HG03571 (cell line): ENCODE data around the gene CHTF8.

Experiments
- ATAC-seq: cut with Tn5 transposase; IDR thresholded peaks from one replicate; pipeline ENCODE4 v1.9.1; 2021; ENCODE audit not compliant: unreplicated experiment

Gene CHTF8

DNA sequence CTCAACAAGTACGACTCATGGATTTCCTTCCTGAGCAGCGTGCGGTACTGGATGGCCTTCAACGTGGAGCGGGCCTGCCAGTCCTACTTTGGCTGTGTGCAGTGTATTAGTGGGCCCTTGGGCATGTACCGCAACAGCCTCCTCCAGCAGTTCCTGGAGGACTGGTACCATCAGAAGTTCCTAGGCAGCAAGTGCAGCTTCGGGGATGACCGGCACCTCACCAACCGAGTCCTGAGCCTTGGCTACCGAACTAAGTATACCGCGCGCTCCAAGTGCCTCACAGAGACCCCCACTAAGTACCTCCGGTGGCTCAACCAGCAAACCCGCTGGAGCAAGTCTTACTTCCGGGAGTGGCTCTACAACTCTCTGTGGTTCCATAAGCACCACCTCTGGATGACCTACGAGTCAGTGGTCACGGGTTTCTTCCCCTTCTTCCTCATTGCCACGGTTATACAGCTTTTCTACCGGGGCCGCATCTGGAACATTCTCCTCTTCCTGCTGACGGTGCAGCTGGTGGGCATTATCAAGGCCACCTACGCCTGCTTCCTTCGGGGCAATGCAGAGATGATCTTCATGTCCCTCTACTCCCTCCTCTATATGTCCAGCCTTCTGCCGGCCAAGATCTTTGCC lies 17.9 kb downstream of the CHTF8 start:
- no peak for ATAC-seq

DNA sequence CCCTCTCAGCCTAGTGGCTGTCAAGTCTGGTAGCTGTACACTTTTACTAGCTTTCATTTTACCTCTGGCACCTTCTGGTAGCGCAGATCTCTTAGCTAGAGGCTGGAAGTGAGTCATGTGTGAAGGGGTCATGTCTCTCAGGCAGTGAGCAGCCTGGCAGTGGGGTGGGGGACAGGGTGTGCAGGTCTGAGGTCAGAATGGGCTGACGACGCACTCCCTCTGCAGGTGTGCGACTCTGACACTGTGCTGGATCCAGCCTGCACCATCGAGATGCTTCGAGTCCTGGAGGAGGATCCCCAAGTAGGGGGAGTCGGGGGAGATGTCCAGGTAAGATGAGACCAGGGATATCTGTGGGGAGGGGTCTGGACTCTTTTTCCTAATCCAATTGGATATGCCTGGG lies 19.2 kb downstream of the CHTF8 start:
- no peak for ATAC-seq

DNA sequence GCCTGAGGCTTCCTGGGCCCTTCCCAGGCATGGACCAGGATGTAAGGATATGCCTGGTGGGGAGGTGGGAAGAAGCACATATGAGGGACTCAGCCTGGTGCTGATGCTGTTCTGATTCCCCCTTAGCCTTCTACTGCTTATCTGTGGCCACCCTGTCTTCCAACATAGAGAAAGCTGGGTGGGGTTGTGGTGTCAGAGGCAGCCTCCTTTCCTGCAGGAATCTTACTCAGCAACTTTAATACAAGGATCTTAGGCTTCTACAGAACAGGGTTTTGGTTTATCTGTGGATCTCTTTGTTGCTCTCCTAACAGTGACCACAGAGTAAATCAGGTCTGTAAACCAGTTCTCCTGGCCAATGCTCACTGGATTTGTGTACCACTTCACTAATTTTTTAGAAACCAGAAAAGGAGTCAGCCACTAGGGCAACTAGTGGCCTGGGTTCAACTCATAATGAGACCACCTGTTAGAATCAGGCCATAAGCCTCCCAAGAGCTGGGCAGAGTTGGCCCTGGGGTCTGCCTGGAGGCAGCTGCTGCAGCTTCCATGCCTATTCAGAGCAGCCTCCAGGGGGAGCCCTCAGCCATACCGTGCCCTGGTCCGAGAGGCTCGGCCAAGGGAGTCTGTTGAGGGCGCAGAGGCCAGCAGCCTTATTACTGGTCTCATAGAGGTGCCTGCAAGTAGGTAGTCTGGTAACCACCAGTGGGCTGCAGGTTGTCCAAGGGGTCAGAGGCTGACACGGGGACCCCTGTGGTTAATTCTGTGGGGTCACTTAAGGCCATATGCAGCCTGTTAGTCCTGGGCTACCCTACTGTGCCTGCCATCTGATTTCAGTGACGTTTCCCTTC lies 19.9 kb downstream of the CHTF8 start:
- ATAC-seq = no peak

DNA sequence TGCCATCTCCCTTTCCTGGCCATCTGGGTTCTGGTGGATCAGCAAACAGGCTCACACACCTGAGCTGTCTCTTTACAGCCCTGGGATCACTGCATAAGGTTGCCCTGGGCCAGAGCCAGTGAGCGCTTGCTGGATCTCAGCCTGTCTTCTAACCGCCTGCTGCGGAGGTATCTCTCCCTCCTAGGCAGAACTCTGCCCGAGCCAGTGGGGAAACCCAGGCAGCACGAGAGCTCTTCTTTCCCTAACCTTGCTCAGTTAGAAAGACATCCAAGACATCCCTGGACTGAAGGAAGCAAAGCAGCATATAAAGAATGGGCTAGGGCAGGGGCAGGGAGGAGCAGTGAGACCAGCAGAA lies 20.5 kb downstream of the CHTF8 start:
- no peak for ATAC-seq

DNA sequence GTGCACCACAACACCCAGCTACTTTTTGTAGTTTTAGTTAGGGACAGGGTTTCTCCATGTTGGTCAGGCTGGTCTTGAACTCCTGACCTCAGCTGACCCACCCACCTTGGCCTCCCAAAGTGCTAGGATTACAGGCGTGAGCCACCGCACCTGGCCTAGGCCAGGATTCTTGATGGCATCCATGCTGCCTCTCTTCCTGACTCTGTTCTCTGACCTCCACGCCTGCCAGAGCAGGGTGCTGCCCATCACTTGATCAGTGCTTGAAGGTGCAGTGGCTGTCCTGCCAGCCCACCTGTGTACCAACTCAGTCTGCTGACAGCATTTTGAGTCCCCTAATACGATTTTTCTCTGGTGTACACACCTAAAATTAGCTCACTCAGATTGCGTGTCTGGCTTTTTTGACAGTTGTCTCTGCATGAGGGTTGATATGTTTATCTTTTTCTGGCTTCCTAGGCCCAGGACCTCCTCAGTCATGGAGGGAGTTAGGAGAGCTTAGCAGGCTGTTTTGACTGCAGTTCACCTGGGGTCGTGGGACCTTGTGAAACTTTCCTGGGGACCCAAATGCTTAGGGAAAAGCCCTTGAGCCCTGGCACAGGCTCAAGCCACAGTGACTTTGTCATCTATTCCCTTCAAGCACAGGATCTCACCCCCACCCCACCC lies 21.0 kb downstream of the CHTF8 start:
- ATAC-seq = no peak

DNA sequence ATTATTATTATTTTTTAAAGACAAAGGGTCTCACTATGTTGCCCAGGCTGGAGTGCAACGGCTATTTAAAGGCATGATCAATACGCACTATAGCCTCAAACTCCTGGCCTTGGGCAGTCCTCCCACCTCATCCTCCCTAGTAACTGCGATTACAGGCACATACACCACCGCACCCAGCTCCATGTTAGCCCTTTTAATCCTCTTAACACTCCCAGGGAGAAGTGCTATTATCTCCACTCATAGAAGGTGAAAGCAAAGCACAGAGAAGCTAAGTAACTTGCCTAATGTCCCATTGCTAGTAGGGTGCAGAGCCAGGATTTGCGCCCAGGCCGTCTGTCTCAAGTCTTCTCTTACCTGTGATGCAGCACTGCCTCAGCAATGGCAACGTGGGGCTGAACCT lies 22.0 kb downstream of the CHTF8 start:
- no peak for ATAC-seq

DNA sequence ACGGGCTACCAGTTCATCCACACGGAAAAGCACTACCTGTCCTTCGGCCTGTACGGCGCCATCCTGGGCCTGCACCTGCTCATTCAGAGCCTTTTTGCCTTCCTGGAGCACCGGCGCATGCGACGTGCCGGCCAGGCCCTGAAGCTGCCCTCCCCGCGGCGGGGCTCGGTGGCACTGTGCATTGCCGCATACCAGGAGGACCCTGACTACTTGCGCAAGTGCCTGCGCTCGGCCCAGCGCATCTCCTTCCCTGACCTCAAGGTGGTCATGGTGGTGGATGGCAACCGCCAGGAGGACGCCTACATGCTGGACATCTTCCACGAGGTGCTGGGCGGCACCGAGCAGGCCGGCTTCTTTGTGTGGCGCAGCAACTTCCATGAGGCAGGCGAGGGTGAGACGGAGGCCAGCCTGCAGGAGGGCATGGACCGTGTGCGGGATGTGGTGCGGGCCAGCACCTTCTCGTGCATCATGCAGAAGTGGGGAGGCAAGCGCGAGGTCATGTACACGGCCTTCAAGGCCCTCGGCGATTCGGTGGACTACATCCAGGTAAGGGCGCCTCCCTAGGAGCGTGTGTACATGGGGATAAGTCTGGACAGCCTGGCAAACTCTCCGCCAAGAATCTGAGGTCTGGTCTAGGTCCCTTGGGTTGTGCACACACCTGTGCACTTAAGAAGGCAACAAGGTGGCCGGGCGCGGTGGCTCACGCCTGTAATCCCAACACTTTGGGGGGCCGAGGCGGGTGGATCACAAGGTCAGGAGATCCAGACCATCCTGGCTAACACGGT lies 22.7 kb downstream of the CHTF8 start:
- ATAC-seq = no peak

DNA sequence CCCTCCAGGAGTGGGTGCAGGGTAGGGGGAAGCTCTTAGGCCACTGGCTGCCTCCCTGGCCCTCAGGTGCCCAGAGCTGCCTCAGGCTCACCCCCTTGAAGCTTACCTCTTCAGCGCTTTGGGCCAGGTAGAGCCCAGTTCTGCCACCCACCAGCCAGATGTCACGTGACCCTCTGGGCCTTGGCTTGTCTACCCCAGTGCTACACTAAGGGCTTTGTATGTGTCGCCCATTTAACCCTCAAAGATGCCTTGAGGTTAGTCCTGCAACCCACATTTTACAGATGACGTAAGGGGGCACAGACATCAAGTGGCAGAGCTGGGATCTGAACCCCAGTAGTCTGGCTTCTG lies 23.5 kb downstream of the CHTF8 start:
- ATAC-seq = no peak

DNA sequence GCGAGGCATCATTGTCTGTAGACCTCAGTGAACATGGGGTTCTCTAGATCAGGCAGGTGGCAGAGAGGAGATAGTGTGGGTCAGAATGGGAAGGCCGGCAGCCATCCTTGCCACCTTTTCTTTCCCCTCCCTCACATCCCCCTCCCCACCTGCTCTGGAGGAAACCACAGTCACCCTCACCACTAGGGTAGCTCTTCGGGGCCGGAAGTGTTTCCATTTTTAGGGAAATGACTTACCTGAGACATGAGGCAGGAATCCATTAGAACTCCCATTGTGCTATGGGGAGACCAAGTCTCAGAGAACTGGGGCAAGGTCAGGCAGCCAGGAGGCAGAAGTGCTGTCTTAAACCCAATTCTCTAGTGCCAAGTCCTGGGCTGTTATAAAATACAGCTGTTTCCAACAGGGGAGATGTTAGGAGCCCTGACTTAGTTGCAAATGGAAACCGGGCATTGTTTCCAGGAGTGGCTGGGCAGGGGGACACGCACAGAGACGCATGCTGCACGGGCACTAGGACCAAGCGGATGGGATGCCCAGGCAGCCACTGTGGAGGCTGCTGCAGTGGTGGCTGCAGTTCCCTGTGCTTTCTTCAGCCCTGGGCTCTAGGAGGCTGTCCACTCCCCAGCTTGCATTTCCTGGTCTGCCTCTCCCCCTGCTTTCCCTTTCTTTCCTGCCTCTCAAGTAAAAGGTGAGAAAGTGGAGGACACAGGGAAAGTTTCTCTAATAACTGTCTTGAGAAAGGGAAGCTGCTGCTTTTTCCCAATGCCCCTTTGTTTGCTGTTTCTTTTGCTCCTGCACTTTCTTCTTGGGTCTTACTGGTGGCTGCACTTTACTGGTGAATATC lies 24.1 kb downstream of the CHTF8 start:
- no peak for ATAC-seq

DNA sequence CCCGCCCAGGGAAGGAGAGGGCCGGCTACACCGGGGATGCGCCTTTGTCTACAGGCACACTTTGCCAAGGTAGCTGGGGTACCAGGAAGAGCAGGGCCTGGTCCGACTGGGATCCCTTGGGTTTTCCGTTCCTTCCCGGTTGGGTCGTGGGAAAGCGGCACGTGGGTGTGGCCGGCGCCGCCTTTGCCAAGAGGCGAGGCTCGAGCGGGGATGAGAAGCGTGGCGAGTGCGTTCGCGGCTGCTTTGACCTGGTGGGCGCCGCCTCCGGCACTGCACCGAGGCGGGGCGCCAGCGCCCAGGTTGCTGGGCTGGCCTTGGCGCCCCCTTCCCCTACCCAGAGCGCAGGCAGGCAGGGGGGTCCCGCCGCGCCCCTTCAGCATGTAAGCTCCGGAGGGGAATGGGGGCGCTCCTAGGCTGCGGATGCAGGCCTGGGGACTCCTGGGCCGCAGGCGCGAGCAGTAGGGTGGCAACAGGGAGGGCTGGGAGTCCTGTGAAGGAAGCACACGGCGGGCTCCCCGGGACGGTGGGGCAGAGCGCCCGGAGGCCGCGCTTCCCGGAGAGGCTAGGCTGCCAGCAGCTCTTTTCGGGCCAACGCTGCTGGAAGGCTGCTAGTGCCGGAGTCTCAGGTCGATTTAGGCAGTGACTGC lies 24.9 kb downstream of the CHTF8 start:
- ATAC-seq = no peak

DNA sequence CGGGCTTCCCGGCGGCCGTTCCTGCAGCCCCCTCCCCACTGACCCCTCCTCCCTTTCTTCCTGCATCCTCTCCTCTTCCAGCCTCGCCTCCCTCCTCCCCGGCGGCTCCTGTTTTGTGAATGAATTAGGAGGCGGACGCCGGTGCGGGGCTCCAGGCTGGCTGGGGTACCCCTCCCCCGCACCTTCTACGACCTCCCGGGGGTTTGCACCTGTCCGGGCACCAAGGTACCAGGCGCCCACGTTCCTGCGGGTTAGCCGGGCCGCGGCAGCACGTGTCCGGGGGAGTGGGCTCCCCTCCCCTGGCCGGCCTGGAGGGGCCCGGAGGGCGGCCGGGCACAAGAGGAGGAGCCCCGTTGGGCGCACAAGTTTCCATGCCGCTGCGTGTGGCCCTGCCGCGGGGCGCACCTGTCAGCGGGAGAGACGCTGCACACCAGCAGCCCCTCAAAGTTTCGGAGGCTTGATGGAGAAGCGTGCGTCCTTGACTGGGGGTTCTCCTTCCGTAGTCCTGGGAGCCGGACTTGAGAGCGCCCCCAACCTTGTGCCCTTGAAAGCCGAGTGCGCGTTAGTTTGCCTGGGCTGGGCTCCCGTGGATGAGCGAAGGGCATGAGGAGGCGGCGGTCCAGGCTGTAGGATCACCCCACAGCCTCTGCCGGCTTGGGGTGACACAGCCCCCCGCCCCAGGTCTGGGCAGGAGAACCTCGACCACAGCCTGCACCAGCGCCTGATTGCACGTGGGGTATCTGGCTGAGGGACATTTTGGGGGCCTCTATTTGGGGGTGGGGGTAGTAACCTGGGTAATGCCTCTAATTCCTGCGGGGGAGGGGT lies 25.7 kb downstream of the CHTF8 start:
- ATAC-seq = no peak

DNA sequence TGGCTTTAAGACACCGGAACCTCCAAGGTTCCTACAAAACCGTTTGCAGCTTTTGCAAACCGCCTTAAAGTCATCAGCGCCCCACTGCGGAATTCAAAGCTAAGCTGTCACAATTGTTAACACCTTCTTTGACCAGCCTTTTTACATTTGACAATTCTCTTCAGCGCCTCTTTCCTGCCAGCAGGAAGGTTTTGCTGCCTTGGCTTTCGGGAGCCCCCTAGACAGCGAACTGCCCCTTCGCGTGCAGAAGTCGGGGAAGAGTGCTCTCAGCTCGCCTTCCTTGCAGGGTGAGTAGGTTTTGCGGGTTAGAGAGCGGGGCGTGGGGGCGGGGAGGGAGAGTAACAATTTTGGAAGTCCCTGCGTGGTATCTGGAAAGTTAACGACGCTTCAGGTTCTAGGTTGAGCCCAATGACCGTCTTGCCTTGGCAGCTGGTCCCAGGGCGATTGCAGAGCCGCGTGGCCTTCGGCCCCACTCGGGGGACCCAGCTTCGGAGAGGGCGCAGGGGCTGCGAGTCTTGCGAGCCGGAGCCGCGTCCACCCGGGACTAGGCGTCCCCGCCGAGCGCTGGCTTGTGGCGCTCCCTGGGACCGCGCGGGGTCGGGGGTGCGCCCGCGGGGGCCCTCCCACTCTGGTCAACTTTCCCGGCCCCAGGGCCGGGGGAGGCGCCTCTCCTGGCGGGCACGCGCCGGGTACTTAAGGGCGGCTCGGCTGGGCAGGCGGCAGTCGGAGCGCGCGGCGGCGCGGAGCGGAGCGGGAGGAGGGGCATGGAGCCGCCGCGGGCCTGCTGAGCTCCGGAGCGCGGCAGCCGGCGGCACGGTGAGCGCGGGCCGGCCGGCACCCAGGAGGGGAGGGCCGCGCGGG lies 26.7 kb downstream of the CHTF8 start, which contains the start of gene HAS3:
Gene HAS3, plus strand, starts transcription at position 153 of the 861 bp plus-strand sequence. CDS start 3,743 bp downstream, outside the sequence.
- ATAC-seq = no peak

DNA sequence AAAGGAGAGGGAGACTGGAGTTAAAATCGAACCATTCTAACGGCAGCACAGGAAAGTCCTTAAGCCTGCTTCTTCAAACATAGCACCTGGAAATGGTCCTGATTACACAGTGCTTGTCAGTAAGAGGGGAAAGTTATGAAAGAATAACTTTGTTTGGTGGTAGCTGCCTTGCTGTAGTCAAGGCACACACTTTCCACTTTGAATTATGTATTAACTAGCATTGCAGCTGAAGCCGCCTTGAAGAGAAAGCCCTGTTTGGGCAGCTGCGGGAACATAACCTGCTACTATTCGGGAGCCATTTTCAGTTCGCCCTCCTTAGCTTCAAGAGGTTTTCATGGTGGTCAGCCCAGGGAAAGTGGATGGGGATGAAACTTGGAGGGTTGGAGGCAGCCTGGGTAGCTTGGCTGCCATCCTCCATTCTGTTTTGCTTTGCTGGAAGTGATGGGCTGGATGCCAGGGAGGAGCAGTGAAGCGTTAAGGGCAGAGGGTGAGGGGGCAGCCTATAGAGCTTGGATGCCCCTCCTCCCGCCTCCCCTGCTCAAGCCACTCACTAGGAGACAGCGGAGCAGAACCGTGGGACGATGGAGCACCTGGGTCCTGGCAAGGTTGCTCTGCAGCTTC lies 32.2 kb downstream of the CHTF8 start:
- ATAC-seq = no peak

DNA sequence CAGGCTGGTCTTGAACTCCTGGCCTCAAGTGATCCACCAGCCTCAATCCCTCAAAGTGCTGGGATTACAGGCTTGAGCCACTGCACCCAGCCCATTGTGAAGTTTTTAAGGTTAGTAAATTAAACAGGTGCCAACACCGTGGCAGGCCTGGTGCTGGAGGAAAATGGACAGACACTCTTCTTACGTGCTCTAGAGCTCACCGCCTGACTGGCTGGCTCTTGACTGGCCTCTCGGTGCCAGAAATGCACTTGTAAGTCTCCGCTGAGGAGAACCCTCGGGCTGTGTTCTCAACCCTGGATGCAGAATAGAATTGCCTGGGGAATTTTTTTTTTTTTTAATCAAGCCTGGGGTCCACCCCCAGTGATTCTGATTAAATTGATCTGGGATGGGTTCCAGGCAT lies 37.2 kb downstream of the CHTF8 start:
- no peak for ATAC-seq

DNA sequence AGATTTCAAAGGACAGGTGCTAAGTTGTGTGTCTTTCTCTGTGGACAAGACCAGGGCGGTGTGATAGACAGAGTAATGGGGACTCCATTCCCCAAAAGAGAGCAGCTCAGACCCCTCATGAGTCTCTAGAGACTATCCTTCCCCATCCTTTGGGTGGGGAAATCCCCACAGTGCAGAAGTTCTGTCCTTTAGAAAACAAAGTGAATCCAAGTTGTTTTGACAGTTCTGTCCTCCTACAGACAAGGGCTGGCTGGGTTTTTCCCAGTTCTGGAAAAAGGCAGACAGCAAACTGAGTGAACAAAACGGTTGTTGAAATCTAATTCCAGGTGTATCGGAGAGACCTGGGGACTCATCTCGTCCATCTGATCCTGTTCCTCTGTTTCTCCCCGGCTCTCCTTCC lies 37.9 kb downstream of the CHTF8 start:
- ATAC-seq = no peak

DNA sequence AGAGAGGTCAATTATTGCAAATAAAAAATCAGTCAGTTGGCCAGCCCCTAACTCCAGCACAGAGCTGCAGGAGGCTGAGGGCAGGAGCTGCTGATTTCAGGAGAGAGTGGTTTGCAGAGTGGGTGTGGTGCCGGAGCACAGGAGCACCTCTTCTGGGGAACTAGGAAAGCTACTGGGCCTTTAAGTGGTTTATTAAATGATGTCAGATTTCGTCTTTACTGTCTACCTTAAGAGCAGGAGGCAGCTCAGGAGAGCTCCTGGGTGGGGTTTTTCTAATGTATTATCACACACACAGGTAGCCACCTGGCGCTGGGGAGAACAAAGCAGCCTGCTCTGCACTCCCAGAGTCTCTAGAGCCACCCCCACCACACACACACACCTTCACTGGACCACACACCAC lies 38.4 kb downstream of the CHTF8 start:
- no peak for ATAC-seq

DNA sequence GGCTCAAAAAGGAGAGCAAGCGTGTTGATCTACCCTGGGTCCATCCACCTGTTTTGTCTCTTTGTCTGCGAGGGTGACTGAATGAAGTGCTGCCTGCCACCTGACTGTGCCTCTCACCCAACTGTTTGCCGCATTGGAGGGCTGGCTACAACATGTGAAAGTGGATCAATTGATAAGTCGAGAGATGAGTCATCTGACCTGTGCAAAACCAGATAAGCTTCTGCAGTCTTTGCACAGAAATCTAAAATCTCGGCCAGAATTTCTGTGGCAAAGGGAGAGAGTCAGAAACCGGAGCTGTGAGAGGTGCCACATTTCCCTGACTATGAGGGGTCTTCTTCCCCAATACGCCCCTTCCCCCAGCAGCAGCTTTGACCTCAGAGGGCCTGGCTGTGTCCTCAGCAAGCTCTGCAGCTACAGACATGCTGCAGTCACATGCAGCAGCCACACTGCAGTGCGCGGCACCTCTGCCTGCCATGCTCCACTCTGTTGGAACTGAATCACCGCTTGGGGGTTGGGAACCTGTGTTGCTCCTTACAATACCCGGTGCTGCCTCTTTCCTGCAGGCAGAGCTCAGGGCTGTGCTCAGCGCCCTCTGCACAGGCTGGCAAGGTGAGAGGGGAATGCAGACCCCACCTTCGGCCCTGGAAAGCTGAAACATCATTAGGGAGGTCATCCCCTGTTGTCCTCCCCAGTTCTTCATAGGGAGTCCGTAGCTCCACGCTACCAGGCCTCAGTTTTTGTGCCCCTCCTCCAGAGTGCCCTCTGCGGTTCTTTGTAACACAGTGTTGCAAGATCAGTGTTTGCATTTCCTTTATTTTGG lies 43.1 kb downstream of the CHTF8 start:
- ATAC-seq = no peak
